ENCODE results near the gene SCARB1.
"Not testable (repeated sequence)": the region's sequence is repeated elsewhere in the genome, so short reads cannot be mapped to it uniquely, and the experiment has no call there.

- TF ChIP-seq, protein P1, sequence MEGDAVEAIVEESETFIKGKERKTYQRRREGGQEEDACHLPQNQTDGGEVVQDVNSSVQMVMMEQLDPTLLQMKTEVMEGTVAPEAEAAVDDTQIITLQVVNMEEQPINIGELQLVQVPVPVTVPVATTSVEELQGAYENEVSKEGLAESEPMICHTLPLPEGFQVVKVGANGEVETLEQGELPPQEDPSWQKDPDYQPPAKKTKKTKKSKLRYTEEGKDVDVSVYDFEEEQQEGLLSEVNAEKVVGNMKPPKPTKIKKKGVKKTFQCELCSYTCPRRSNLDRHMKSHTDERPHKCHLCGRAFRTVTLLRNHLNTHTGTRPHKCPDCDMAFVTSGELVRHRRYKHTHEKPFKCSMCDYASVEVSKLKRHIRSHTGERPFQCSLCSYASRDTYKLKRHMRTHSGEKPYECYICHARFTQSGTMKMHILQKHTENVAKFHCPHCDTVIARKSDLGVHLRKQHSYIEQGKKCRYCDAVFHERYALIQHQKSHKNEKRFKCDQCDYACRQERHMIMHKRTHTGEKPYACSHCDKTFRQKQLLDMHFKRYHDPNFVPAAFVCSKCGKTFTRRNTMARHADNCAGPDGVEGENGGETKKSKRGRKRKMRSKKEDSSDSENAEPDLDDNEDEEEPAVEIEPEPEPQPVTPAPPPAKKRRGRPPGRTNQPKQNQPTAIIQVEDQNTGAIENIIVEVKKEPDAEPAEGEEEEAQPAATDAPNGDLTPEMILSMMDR (IDR thresholded peaks at IDR 0.05): not testable (repeated sequence)
- TF ChIP-seq POLR2A (IDR thresholded peaks at IDR 0.05): not testable (repeated sequence)
Observed at GRCh38 chr12:124900345-124900795, 36.7 kb upstream of the SCARB1 start.

Measured in body of pancreas (tissue), 4 donors.